Measurements from ENCODE around the gene CYBA.

CYBA gene

GRCh38 chr16:88650749-88651275, at the start of gene CYBA:
Gene CYBA (minus strand): TSS chr16:88651053. CDS start chr16:88651013, 40 bp downstream.
- peak; percentile 35 to 72 (median 56) for DNase-seq

DNA sequence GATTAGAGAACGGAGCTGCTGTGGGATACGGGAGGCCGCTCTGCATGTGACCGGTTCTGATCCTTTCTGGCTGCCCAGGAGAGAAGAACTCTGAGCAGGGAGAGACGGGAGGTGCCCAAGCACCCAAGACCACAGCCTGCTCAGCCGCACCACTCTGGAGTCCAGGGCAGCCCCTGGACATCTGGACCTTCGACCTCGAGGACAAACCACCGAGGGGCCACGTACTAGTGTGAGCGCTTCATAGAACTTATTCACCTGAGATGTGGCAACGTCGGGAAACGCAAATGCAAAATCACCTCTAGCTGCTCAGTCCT, 49.4 kb upstream of the CYBA start:
- no peak for DNase-seq

DNA sequence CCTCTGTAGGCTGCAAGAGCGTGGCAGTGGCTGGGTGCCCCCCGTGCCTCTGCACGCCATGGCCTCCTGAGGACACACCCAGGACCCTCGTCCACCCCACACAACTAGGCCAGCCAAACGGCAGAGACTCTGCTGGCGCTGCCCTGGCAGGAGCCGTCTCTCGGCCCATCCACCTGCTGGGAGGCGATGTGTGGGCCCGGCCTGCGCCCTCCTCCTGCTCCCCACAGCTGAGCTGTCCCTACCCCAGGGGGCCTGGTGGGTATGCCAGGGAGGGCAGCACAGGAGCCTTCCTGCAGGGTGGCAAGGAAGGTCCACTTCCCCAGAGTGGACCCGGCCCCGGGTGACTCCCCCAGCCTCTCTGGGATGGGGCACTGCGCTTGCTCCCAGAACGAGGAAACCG, 48.3 kb upstream of the CYBA start:
- no peak for DNase-seq

GRCh38 chr16:88698646-88699045, 47.8 kb upstream of the CYBA start:
- no peak for DNase-seq

- peak in 1 of 4 experiments; percentile 30 for DNase-seq
These were observed 47.2 kb upstream of the CYBA start for GRCh38 chr16:88697831-88698615.

DNA sequence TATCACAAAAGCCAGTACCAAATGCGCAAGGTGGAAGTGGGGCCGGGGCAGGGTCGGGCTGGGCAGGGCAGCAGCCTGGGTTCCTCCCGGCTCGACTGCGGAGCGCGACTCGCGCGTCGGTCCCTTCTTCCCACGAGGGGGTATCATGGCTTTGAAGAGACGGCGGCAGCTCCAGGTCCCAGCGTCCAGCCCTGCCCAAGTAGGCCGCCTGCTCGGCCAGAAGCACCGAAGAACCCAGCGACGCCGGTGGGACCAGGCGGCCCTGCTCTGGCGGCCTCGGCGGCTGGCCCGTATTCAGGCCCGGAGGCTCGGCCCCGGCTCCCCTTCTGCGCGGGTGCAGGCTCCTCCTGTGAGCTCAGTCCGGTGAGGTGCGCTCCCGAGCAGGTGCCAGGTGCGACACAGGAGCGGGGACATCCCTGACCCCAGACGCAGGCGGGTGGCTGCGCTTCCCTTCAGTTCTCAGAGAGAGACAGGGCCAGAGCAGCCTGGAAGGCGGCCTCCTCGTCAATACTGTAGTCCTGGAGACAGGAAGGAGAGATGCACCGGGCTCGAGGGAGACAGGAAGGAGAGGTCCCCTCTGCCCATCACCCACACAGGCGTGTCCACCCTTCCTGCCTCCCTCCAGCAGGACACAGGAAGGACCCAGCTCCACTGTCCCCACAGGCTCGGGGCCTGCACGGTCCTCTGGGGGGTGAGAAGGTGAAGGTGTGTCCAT, 46.4 kb upstream of the CYBA start:
- DNase-seq: no peak

GRCh38 chr16:88696441-88696840, 45.6 kb upstream of the CYBA start:
- no peak for DNase-seq

DNA sequence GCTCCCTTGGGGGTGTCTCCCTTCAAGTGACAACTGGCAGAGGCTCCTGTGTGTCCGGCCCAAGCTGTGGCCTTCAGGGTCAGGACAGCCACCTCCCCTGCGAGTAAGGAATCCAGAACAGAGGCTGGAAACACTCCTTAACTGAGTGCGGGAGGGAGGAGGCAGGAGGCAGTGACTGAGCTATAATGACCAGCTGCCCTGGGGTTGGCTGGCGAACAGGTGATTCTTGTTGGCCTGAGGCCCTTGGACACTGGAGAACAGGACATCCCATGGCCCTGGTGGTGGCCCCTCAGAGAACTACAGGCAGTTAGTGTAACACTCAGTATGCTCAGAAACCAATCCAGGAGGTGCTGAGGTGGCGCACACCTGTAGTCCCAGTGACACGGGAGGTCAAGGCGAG, 44.9 kb upstream of the CYBA start:
- no peak for DNase-seq

- no peak for DNase-seq
These were observed 44.4 kb upstream of the CYBA start for GRCh38 chr16:88695218-88695617.

GRCh38 chr16:88694221-88695087, 43.6 kb upstream of the CYBA start:
- DNase-seq: no peak

GRCh38 chr16:88693420-88694177, 42.7 kb upstream of the CYBA start:
- no peak for DNase-seq

DNA sequence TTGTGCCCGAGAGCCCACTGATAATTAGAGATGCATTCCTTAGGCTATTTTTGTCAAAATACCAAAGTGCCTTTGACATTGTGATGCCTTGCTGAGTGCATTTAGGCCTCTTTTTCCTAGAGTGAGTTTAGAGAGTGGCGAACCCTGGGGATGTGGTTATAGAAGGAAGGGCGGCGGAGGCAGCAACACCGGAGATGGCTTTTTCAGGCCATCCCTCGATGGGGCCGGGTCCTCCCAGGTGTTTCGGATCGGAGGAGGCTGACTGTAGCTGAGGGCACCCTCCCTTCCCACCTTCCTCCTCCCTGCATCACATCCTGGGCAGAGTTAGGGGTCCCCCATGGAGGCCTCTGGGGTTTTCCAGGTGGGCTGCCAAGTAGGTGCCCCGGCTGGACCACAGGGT, 42.0 kb upstream of the CYBA start:
- no peak for DNase-seq

DNA sequence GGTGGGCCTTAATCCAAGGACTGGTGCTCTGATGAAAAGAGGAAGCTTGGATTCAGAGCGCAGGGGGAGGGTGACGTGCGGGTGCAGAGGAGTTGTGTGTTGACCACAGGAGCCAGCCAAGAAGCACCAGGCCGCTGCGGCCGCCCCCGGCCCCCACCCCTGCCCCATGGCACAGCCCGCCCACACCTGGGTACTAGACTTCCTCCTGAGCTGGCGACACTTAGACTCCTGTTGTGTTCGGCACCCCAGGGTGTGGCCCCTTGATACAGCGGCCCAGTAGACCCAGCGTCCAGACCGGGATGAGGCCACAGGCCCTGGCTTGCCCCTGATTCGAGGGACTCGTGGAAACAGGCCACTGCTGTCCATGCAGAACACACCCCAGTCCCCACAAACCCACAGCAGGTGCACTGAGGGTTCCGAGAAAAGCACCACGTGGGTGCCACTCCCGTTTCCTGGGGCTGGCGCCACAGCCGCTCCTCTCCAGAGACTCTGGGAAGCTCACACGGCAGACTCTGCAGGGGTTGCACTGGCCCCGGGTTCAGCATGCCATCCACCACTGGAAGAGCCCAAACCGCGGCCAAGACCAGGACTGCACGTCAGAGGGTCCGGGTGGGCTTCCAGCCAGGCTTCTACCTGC, 41.2 kb upstream of the CYBA start:
- no peak for DNase-seq

GRCh38 chr16:88691129-88691813, 40.4 kb upstream of the CYBA start:
- DNase-seq: no peak

GRCh38 chr16:88690341-88691128, 39.7 kb upstream of the CYBA start:
- DNase-seq: no peak

- DNase-seq: no peak
These were observed 37.3 kb upstream of the CYBA start for GRCh38 chr16:88688013-88688778.

GRCh38 chr16:88687676-88688012, 36.8 kb upstream of the CYBA start:
- DNase-seq: no peak

DNA sequence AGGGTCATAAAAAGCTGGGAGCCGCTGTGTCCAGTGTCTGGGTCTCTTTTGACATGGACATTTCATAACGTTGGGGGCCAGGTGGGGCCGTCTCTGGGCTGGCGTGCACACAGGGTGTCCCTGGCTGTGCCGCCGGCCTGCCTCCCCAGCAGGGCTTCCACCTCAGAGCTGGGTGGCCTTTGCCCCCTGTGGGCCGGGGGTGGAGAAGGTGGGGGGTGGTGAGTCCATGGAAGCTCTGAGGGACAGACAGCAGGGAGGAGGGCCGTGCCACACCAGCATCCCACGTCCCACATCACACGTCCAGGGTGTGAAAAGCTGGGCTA, 36.4 kb upstream of the CYBA start:
- DNase-seq: no peak

GRCh38 chr16:88686439-88687253, 35.8 kb upstream of the CYBA start, which contains the start of gene SNAI3:
Gene SNAI3 (minus strand): TSS chr16:88686507. CDS start chr16:88686406, 101 bp downstream.
- peak; percentile 55 to 80 (median 64) for DNase-seq

Measured in activated naive CD4-positive, alpha-beta T cell (primary cell).